Gastroesophageal sphincter (tissue), 3 donors: ENCODE results near the gene PLCG2.

Experiments used
- POLR2AphosphoS5 ChIP-seq: sonication (generic); formaldehyde crosslinking; IDR thresholded peaks from one replicate; pipeline ENCODE4 v1.6.1; 2017; ENCODE audit warnings: antibody characterized with exemption
- TF ChIP-seq, protein P1 (sequence below), 4 experiments: fragments of 200-600 bp in 2 of 4; fragments of 450-650 bp in 2 of 4; sonication (generic) in 1 of 4; IDR thresholded peaks; one replicate each; pipeline ENCODE4 v1.5.1; 2017 to 2019; ENCODE audit warnings: antibody characterized with exemption in 4 of 4, mild to moderate bottlenecking in 2 of 4, moderate library complexity in 2 of 4

DNA sequence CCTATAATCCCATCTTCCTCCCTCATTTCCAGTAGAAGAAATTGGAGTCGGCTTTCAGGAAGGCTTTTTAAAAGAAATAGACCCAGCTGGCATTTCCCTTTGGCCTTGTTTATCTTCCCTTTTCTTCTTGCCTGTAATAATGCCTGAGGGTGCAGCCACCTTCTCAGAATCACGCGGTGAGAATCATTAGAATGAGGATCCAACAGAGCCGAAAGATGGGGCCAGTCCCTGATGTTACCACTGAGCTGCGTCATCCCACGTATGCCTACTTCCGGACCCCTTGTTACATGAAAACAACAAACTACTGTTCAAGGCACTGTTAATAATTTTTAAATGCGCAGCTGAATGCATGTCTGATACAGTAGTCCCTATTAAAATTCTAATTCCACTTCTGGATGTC, 208.0 kb downstream of the PLCG2 start:
- TF ChIP-seq POLR2AphosphoS5 = no peak
- TF ChIP-seq, protein P1, sequence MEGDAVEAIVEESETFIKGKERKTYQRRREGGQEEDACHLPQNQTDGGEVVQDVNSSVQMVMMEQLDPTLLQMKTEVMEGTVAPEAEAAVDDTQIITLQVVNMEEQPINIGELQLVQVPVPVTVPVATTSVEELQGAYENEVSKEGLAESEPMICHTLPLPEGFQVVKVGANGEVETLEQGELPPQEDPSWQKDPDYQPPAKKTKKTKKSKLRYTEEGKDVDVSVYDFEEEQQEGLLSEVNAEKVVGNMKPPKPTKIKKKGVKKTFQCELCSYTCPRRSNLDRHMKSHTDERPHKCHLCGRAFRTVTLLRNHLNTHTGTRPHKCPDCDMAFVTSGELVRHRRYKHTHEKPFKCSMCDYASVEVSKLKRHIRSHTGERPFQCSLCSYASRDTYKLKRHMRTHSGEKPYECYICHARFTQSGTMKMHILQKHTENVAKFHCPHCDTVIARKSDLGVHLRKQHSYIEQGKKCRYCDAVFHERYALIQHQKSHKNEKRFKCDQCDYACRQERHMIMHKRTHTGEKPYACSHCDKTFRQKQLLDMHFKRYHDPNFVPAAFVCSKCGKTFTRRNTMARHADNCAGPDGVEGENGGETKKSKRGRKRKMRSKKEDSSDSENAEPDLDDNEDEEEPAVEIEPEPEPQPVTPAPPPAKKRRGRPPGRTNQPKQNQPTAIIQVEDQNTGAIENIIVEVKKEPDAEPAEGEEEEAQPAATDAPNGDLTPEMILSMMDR (IDR thresholded peaks at IDR 0.05) = no peak
